Lower leg skin (tissue), 3 donors: Measurements from ENCODE around the gene LYPD3.

Source experiments
- CTCF ChIP-seq, 3 donors: fragments of 450-650 bp; IDR thresholded peaks; one replicate each; pipeline ENCODE4 v1.5.1; 2016; ENCODE audit warnings: antibody characterized with exemption in 3 of 3, mild to moderate bottlenecking in 3 of 3, moderate library complexity in 2 of 3
- POLR2A ChIP-seq, 2 donors: fragments of 450-650 bp; IDR thresholded peaks; one replicate each; pipeline ENCODE4 v1.6.1; 2016 to 2017; ENCODE audit warnings: antibody characterized with exemption in 2 of 2, mild to moderate bottlenecking in 1 of 2, moderate library complexity in 1 of 2

GRCh38 chr19:43505941-43506340, 40.5 kb upstream of the LYPD3 start:
- TF ChIP-seq CTCF (IDR thresholded peaks at IDR 0.05) = no peak
- TF ChIP-seq POLR2A (IDR thresholded peaks at IDR 0.05) = no peak
